Left lung (tissue), 10 donors: ENCODE data around the gene C2orf68. TPM values are rescaled to one million over a fixed set of nuclear protein-coding genes. Genes with fewer than 3 reads are reported as not detected.

ENCODE experiments used
- ATAC-seq: fragments of 200-7000 bp; cut with Tn5 transposase; one replicate; pipeline ENCODE4 v1.9.1; 2020; ENCODE audit warnings: moderate library complexity
- DNase-seq, 4 donors: peaks; one replicate each; pipeline ENCODE4 v3.0.0-alpha.2; 2013 to 2020
- H3K27ac ChIP-seq, 2 donors: fragments of 200-600 bp; sonication (generic) in 1 of 2; one replicate each; pipeline versions ENCODE4 v1.5.0 to v1.8.0; 2020 to 2021
- H3K27me3 ChIP-seq, 2 donors: fragments of 200-600 bp; sonication (generic) in 1 of 2; one replicate each; pipeline versions ENCODE4 v1.5.0 to v1.8.0; 2020 to 2021
- H3K36me3 ChIP-seq, 2 donors: fragments of 200-600 bp; sonication (generic) in 1 of 2; one replicate each; pipeline versions ENCODE4 v1.5.0 to v1.8.0; 2020 to 2021
- H3K4me1 ChIP-seq, 2 donors: fragments of 200-600 bp; one replicate each; pipeline ENCODE4 v1.8.0; 2021
- H3K4me3 ChIP-seq, 2 donors: fragments of 200-600 bp; sonication (generic) in 1 of 2; one replicate each; pipeline versions ENCODE4 v1.5.0 to v1.8.0; 2020 to 2021; ENCODE audit warnings: mild to moderate bottlenecking in 1 of 2
- H3K9me3 ChIP-seq, 2 donors: fragments of 200-600 bp; sonication (generic) in 1 of 2; one replicate each; pipeline versions ENCODE4 v1.5.0 to v1.8.0; 2020 to 2021
- CTCF ChIP-seq, 2 donors: fragments of 200-600 bp; sonication (generic) in 1 of 2; IDR thresholded peaks; one replicate each; pipeline versions ENCODE4 v1.5.0 to v1.8.0; 2021; ENCODE audit warnings: antibody characterized with exemption in 2 of 2
- intact Hi-C, 2 donors: fragments of 100-400 bp; cut with DNase I; formaldehyde crosslinking; loops; one replicate each; pipeline versions ENCODE4 v1.11.2 to v1.14.2; 2022
- polyA plus RNA-seq, 6 donors: library from polyadenylated mRNA; unstranded; fragments of 120-200 nt; gene quantifications; one replicate each; pipeline ENCODE4 v1.2.1, GENCODE V29; 2013; ENCODE audit not compliant: insufficient read length in 6 of 6
- total RNA-seq, 2 donors: library from RNA; stranded (reverse); fragmentation: NEBNext Ultra II Directional; extraction: Animal tissue kit (Norgen Biotek cat#: 25700); gene quantifications; one replicate each; pipeline ENCODE4 v1.2.1, GENCODE V29; 2021
- donor health status: DM: no; HTN: yes; CAD: no.
- donor health status: DM: no; HTN: no; CAD: no.

The C2orf68 gene
- total and polyA plus RNA-seq, 8 donors: 37.0 to 79.0 (median 72.5) TPM

- intact Hi-C loops: no loop called here
- Histone ChIP-seq H3K9me3 (no peaks in the 10 kb centered on the region), H3K4me1 (peaks cover 34 to 75% of the 10 kb centered on the region in 2 donors), H3K27ac (peak within 1 kb of the TSS; percentile 83 to 85), H3K36me3 (peaks cover 0 to 27% of the 10 kb centered on the region in 2 donors), H3K4me3 (peak within 1 kb of the TSS; percentile 78 to 88), H3K27me3 (no peaks in the 10 kb centered on the region)
- ATAC-seq (peak; percentile 90), DNase-seq (peak; percentile 85 to 99 (median 94))
- peak in 1 of 2 donors; percentile 61 for TF ChIP-seq CTCF (IDR thresholded peaks at IDR 0.05)
Measured at GRCh38 chr2:85602476-85603234, 9.2 kb downstream of the C2orf68 start, which contains the start of gene TMEM150A. Gene TMEM150A, minus strand, starts transcription at chr2:85602698. Its CDS starts 750 bp downstream, at chr2:85601948.

GRCh38 chr2:85601771-85602475 is 9.9 kb downstream of the C2orf68 start:
- intact Hi-C loops: no loop called here
- H3K27ac ChIP-seq: peak overlapping the region; percentile 83 to 85

GRCh38 chr2:85600951-85601770 is 10.7 kb downstream of the C2orf68 start:
- no peak for ATAC-seq
- intact Hi-C loops: no loop called here
- H3K4me3 ChIP-seq: peak overlapping the region; percentile 78 to 88

More at GRCh38 chr2:85601771-85602475, 9.9 kb downstream of the C2orf68 start:
- DNase-seq (peak in 2 of 4 donors; percentile 75 to 92), ATAC-seq (peak; percentile 63)
- Histone ChIP-seq H3K4me3 (peak overlapping the region; percentile 78 to 88), H3K27me3 (no peaks in the 10 kb centered on the region), H3K4me1 (peaks cover 34 to 80% of the 10 kb centered on the region in 2 donors), H3K36me3 (peaks cover 0 to 35% of the 10 kb centered on the region in 2 donors), H3K9me3 (no peaks in the 10 kb centered on the region)
- no peak for TF ChIP-seq CTCF (IDR thresholded peaks at IDR 0.05)

GRCh38 chr2:85600235-85600575 is 11.7 kb downstream of the C2orf68 start:
- ATAC-seq: no peak
- H3K36me3 ChIP-seq: peaks cover 0 to 40% of the 10 kb centered on the region in 2 donors
- peak overlapping the region in 1 of 2 donors; percentile 5 for H3K27ac ChIP-seq
- H3K27me3 ChIP-seq: no peaks in the 10 kb centered on the region
- no peak for DNase-seq
- no peak for TF ChIP-seq CTCF (IDR thresholded peaks at IDR 0.05)
- H3K4me1 ChIP-seq: peaks cover 37 to 72% of the 10 kb centered on the region in 2 donors
- intact Hi-C loops: no loop called here
- no peaks in the 10 kb centered on the region for H3K9me3 ChIP-seq
- H3K4me3 ChIP-seq: no peak overlapping the region

More at GRCh38 chr2:85600951-85601770, 10.7 kb downstream of the C2orf68 start:
- Histone ChIP-seq H3K27me3 (no peaks in the 10 kb centered on the region), H3K36me3 (peaks cover 0 to 40% of the 10 kb centered on the region in 2 donors), H3K4me1 (peaks cover 40 to 81% of the 10 kb centered on the region in 2 donors), H3K27ac (peak overlapping the region in 1 of 2 donors; percentile 83), H3K9me3 (no peaks in the 10 kb centered on the region)
- no peak for DNase-seq
- no peak for TF ChIP-seq CTCF (IDR thresholded peaks at IDR 0.05)
